ENCODE measurements around the gene SLIT1.

The SLIT1 gene

GRCh38 chr10:97011397-97011796 is 174.4 kb downstream of the SLIT1 start:
- ChIA-PET CTCF (interaction anchor here (1.2 kb wide), 1 partner anchor 14 kb away, joined by 4 read pairs; no protein-coding TSS in a partner anchor), POLR2A (no interaction called here)
- TF ChIP-seq NFRKB (IDR thresholded peaks at IDR 0.05) (no peak), TARDBP (IDR thresholded peaks at IDR 0.05) (no peak), PKNOX1 (IDR thresholded peaks at IDR 0.05) (no peak), ZNF384 (IDR thresholded peaks at IDR 0.05) (no peak), LEF1 (IDR thresholded peaks at IDR 0.05; ENCODE audit: borderline replicate concordance) (no peak), ARNT (IDR thresholded peaks at IDR 0.05) (no peak), FOXA1 (IDR thresholded peaks at IDR 0.05) (no peak), FOXK2 (IDR thresholded peaks at IDR 0.05) (no peak), CTBP1 (IDR thresholded peaks at IDR 0.05; ENCODE audit: borderline replicate concordance) (no peak), BHLHE40 (IDR thresholded peaks at IDR 0.05; ENCODE audit: borderline replicate concordance) (no peak)
- DNase-seq (ENCODE audit: extremely low spot score), result no peak

GRCh38 chr10:97010695-97011206 is 175.0 kb downstream of the SLIT1 start:
- no peak for TF ChIP-seq FOXK2 (IDR thresholded peaks at IDR 0.05)
- no peak for TF ChIP-seq PKNOX1 (IDR thresholded peaks at IDR 0.05)
- TF ChIP-seq TARDBP (IDR thresholded peaks at IDR 0.05), result no peak
- no peak for TF ChIP-seq LEF1 (IDR thresholded peaks at IDR 0.05; ENCODE audit: borderline replicate concordance)
- no peak for TF ChIP-seq HDGF (IDR thresholded peaks at IDR 0.05; ENCODE audit: borderline replicate concordance)
- TF ChIP-seq NFRKB (IDR thresholded peaks at IDR 0.05), result no peak
- TF ChIP-seq ZNF384 (IDR thresholded peaks at IDR 0.05), result no peak
- TF ChIP-seq SP1 (IDR thresholded peaks at IDR 0.05), result no peak
- no peak for TF ChIP-seq FOXA1 (IDR thresholded peaks at IDR 0.05)
- no peak for TF ChIP-seq BHLHE40 (IDR thresholded peaks at IDR 0.05; ENCODE audit: borderline replicate concordance)
- TF ChIP-seq ARNT (IDR thresholded peaks at IDR 0.05), result no peak
- no peak for TF ChIP-seq FOXM1 (IDR thresholded peaks at IDR 0.05; ENCODE audit: borderline replicate concordance)
- TF ChIP-seq SUZ12 (IDR thresholded peaks at IDR 0.05), result no peak
- no peak for TF ChIP-seq ELF4 (IDR thresholded peaks at IDR 0.05)
- no peak for TF ChIP-seq CTBP1 (IDR thresholded peaks at IDR 0.05; ENCODE audit: borderline replicate concordance)
- no peak for TF ChIP-seq L3MBTL2 (conservative IDR thresholded peaks at IDR 0.05)
- DNase-seq (ENCODE audit: extremely low spot score), result no peak
- ChIA-PET POLR2A (no interaction called here), CTCF (no interaction called here)

- POLR2A ChIA-PET, result no interaction called here
- no peak for TF ChIP-seq ELF4 (IDR thresholded peaks at IDR 0.05)
- no peak for TF ChIP-seq ZNF384 (IDR thresholded peaks at IDR 0.05)
- no peak for TF ChIP-seq PKNOX1 (IDR thresholded peaks at IDR 0.05)
- no peak for TF ChIP-seq BHLHE40 (IDR thresholded peaks at IDR 0.05; ENCODE audit: borderline replicate concordance)
- no peak for TF ChIP-seq NFRKB (IDR thresholded peaks at IDR 0.05)
- no peak for TF ChIP-seq SP1 (IDR thresholded peaks at IDR 0.05)
- TF ChIP-seq L3MBTL2 (conservative IDR thresholded peaks at IDR 0.05), result no peak
- TF ChIP-seq FOXK2 (IDR thresholded peaks at IDR 0.05), result no peak
- TF ChIP-seq SUZ12 (IDR thresholded peaks at IDR 0.05), result no peak
- no peak for TF ChIP-seq FOXA1 (IDR thresholded peaks at IDR 0.05)
- TF ChIP-seq HDGF (IDR thresholded peaks at IDR 0.05; ENCODE audit: borderline replicate concordance), result no peak
- TF ChIP-seq LEF1 (IDR thresholded peaks at IDR 0.05; ENCODE audit: borderline replicate concordance), result no peak
- TF ChIP-seq CTBP1 (IDR thresholded peaks at IDR 0.05; ENCODE audit: borderline replicate concordance), result no peak
- TF ChIP-seq ARNT (IDR thresholded peaks at IDR 0.05), result no peak
- TF ChIP-seq FOXM1 (IDR thresholded peaks at IDR 0.05; ENCODE audit: borderline replicate concordance), result no peak
- no peak for TF ChIP-seq TARDBP (IDR thresholded peaks at IDR 0.05)
- CTCF ChIA-PET, result no interaction called here
These were observed 178.3 kb downstream of the SLIT1 start for GRCh38 chr10:97007417-97007816.

GRCh38 chr10:97006364-97006763 is 179.4 kb downstream of the SLIT1 start:
- ChIA-PET CTCF (interaction anchor here (1.1 kb wide), 1 partner anchor 19 kb away, joined by 4 read pairs; no protein-coding TSS in a partner anchor), POLR2A (no interaction called here)

More at GRCh38 chr10:97007417-97007816, 178.3 kb downstream of the SLIT1 start:
- no peak for DNase-seq (ENCODE audit: extremely low spot score)

GRCh38 chr10:97005349-97005748 is 180.4 kb downstream of the SLIT1 start:
- DNase-seq (ENCODE audit: extremely low spot score), result no peak
- TF ChIP-seq CTBP1 (IDR thresholded peaks at IDR 0.05; ENCODE audit: borderline replicate concordance), result no peak
- no peak for TF ChIP-seq LEF1 (IDR thresholded peaks at IDR 0.05; ENCODE audit: borderline replicate concordance)
- no peak for TF ChIP-seq HDGF (IDR thresholded peaks at IDR 0.05; ENCODE audit: borderline replicate concordance)
- no peak for TF ChIP-seq NFRKB (IDR thresholded peaks at IDR 0.05)
- CTCF ChIA-PET, result no interaction called here
- POLR2A ChIA-PET, result no interaction called here

More at GRCh38 chr10:97006364-97006763, 179.4 kb downstream of the SLIT1 start:
- DNase-seq (ENCODE audit: extremely low spot score), result no peak
- TF ChIP-seq CTBP1 (IDR thresholded peaks at IDR 0.05; ENCODE audit: borderline replicate concordance) (no peak), ARNT (IDR thresholded peaks at IDR 0.05) (no peak)

- ChIA-PET CTCF (no interaction called here), POLR2A (no interaction called here)
- TF ChIP-seq PKNOX1 (IDR thresholded peaks at IDR 0.05) (no peak), FOXA1 (IDR thresholded peaks at IDR 0.05) (no peak), HDGF (IDR thresholded peaks at IDR 0.05; ENCODE audit: borderline replicate concordance) (no peak), FOXM1 (IDR thresholded peaks at IDR 0.05; ENCODE audit: borderline replicate concordance) (no peak), ARNT (IDR thresholded peaks at IDR 0.05) (no peak), TARDBP (IDR thresholded peaks at IDR 0.05) (no peak)
- no peak for DNase-seq (ENCODE audit: extremely low spot score)
These were observed 181.2 kb downstream of the SLIT1 start for GRCh38 chr10:97004591-97004990.
